GM12878 (cell line): ENCODE measurements around the gene FAM120AOS. TPM values are rescaled to one million over a fixed set of nuclear protein-coding genes. Genes with fewer than 3 reads are reported as not detected.

Experiments
- ATAC-seq: fragments of 200-7000 bp; cut with Tn5 transposase; 3 replicates; pipeline ENCODE4 v1.9.1; 2020; ENCODE audit warnings: mild to moderate bottlenecking, moderate library complexity
- BruUV-seq: library from RNA; stranded (reverse); fragments of 400-500 nt; replicated peaks from 2 replicates; lab custom pipeline; 2021; lab: Mats Ljungman, UMichigan
- CTCF ChIA-PET: fragments of 300-600 bp; sonication (Branson Sonifier 250); formaldehyde crosslinking; extraction: SDS; loops from one replicate; lab custom pipeline; 2021; ENCODE audit warnings: inconsistent platforms; lab: Yijun Ruan, JAX
- POLR2A ChIA-PET: fragments of 350-600 bp; formaldehyde crosslinking; extraction: SDS; loops from one replicate; lab custom pipeline; 2021; ENCODE audit warnings: inconsistent platforms; lab: Charles Lee
- RAD21 ChIA-PET: fragments of 300-600 bp; sonication (Branson Sonifier 250); formaldehyde crosslinking; loops from one replicate; lab custom pipeline; 2023; ENCODE audit warnings: antibody characterized with exemption; ENCODE audit not compliant: unreplicated experiment; lab: Charles Lee
- SMC1A ChIA-PET: fragments of 300-600 bp; sonication (Branson Sonifier 250); formaldehyde crosslinking; loops from one replicate; lab custom pipeline; 2023; ENCODE audit not compliant: unreplicated experiment, uncharacterized antibody; lab: Charles Lee
- DNase-seq: peaks from one replicate; pipeline ENCODE4 v3.0.0-alpha.2; 2011; ENCODE audit warnings: low read depth, low spot score
- FAIRE-seq: peaks from 3 replicates; lab custom pipeline; 2011; peaks lifted over from hg19 to GRCh38; lab: Jason Lieb, UNC
- H2AFZ ChIP-seq: 2 replicates; pipeline ENCODE4 v1.6.0; 2011; ENCODE audit warnings: low read depth, low read length, control low read depth; ENCODE audit not compliant: control insufficient read depth
- H3K27ac ChIP-seq: 2 replicates; pipeline ENCODE4 v1.5.1; 2011; ENCODE audit warnings: control low read depth; ENCODE audit not compliant: control insufficient read depth, insufficient read depth
- H3K27me3 ChIP-seq, 2 experiments: replicated peaks in 1 of 2; 2 replicates each; pipeline versions ENCODE4 v1.6.0 to v1.6.1; 2011; ENCODE audit warnings: low read length in 1 of 2; ENCODE audit not compliant: control insufficient read depth in 2 of 2, insufficient read depth in 2 of 2
- H3K36me3 ChIP-seq, 2 experiments: 2 replicates each; pipeline ENCODE4 v1.5.1; 2011; ENCODE audit warnings: low read length in 1 of 2; ENCODE audit not compliant: control insufficient read depth in 2 of 2, insufficient read depth in 2 of 2
- H3K4me1 ChIP-seq: 2 replicates; pipeline ENCODE4 v1.6.1; 2011; ENCODE audit warnings: mild to moderate bottlenecking, low read length, moderate library complexity, mixed read lengths; ENCODE audit not compliant: control insufficient read depth, insufficient read depth
- H3K4me2 ChIP-seq: 2 replicates; pipeline ENCODE4 v1.6.0; 2011; ENCODE audit warnings: control low read depth; ENCODE audit not compliant: control insufficient read depth, insufficient read depth
- H3K4me3 ChIP-seq: fragments of 200-600 bp; sonication (generic); 2 replicates; pipeline ENCODE4 v1.5.1; 2016
- H3K79me2 ChIP-seq: 2 replicates; pipeline ENCODE4 v1.6.0; 2011; ENCODE audit warnings: low read length; ENCODE audit not compliant: control insufficient read depth, insufficient read depth
- H3K9ac ChIP-seq: 2 replicates; pipeline ENCODE4 v1.8.0; 2011; ENCODE audit warnings: low read length, control low read depth, mixed read lengths; ENCODE audit not compliant: control insufficient read depth, insufficient read depth
- H3K9me3 ChIP-seq: replicated peaks from 3 replicates; pipeline ENCODE4 v1.5.1; 2011; ENCODE audit warnings: mild to moderate bottlenecking, low read length; ENCODE audit not compliant: control insufficient read depth, insufficient read depth
- H4K20me1 ChIP-seq: 2 replicates; pipeline ENCODE4 v1.6.0; 2011; ENCODE audit not compliant: control insufficient read depth, insufficient read depth
- CBFB ChIP-seq: IDR thresholded peaks from 2 replicates; pipeline ENCODE4 v1.6.1; 2016; ENCODE audit warnings: antibody characterized with exemption, low read depth
- CBX3 ChIP-seq: fragments of 200-600 bp; sonication (generic); IDR thresholded peaks from 2 replicates; pipeline ENCODE4 v1.6.1; 2016; ENCODE audit warnings: low read depth, borderline replicate concordance
- GABPA ChIP-seq: IDR thresholded peaks from 2 replicates; pipeline ENCODE4 v1.6.1; 2014; ENCODE audit warnings: antibody characterized with exemption, low read depth, mild to moderate bottlenecking, inconsistent platforms
- POLR2AphosphoS5 ChIP-seq: IDR thresholded peaks from 2 replicates; pipeline ENCODE4 v1.6.1; 2011; ENCODE audit warnings: mild to moderate bottlenecking, low read length, inconsistent platforms
- PRDM15 ChIP-seq: fragments of 450-650 bp; formaldehyde crosslinking; IDR thresholded peaks from 2 replicates; pipeline ENCODE4 v1.4.0; 2020; ENCODE audit warnings: mild to moderate bottlenecking, moderate library complexity
- RCOR1 ChIP-seq: conservative IDR thresholded peaks from 2 replicates; pipeline ENCODE4 v1.6.1; 2012; ENCODE audit warnings: low read depth, low read length, improper control_type of control experiment
- SP1 ChIP-seq: IDR thresholded peaks from one replicate; pipeline ENCODE4 v1.6.1; 2011; ENCODE audit warnings: low read depth, low read length
- TAF1 ChIP-seq: IDR thresholded peaks from 2 replicates; pipeline ENCODE4 v1.6.1; 2011; ENCODE audit warnings: mild to moderate bottlenecking, low read depth, low read length, borderline replicate concordance
- TCF12 ChIP-seq: IDR thresholded peaks from 2 replicates; pipeline ENCODE4 v1.6.1; 2011; ENCODE audit warnings: low read depth, mild to moderate bottlenecking, low read length
- ZNF217 ChIP-seq: fragments of 450-650 bp; IDR thresholded peaks from 2 replicates; pipeline ENCODE4 v1.6.1; 2017; ENCODE audit warnings: antibody characterized with exemption, mild to moderate bottlenecking
- WGBS: methylation state at CpG from one replicate; pipeline ENCODE4 v1.1.6; 2016; ENCODE audit warnings: low lambda C conversion rate; ENCODE audit not compliant: insufficient replicate concordance, insufficient coverage; ENCODE audit errors: missing lambda C conversion rate; 5-methylcytosine and 5-hydroxymethylcytosine counted together
- in situ Hi-C: fragments of 300-500 bp; cut with MboI; formaldehyde crosslinking; loops from 9 replicates; pipeline ENCODE4 v1.14.3; 2018; ENCODE audit warnings: mixed read lengths
- intact Hi-C: fragments of 100-400 bp; cut with micrococcal nuclease; formaldehyde crosslinking; loops from one replicate; pipeline ENCODE4 v1.14.2; 2022; ENCODE audit not compliant: unreplicated experiment
- polyA plus RNA-seq, 11 experiments: library from polyadenylated mRNA; depleted of rRNA in 4 of 11; unstranded in 6 of 11; stranded (reverse) in 5 of 11; fragments of >200 nt; fragmentation: Nextera tagmentation in 4 of 11; fragmentation: Illumina TruSeq in 1 of 11; extraction: Ambion mirVana in 4 of 11; extraction: Trizol in 1 of 11; gene quantifications; 1 replicate in 1 of 11; 2 replicates in 10 of 11; pipeline versions ENCODE4 v1.2.1 to v1.2.3, GENCODE V29; 2011 to 2016; ENCODE audit warnings: inconsistent platforms in 2 of 11, missing spikeins in 2 of 11, low read depth in 1 of 11
- total RNA-seq, 4 experiments: library from RNA; depleted of rRNA in 3 of 4; stranded (reverse); fragments of >200 nt in 3 of 4; fragmentation: Illumina TruSeq in 1 of 4; extraction: Trizol in 1 of 4; gene quantifications; 2 replicates each; pipeline versions ENCODE4 v1.2.1 to v1.2.3, GENCODE V29; 2013 to 2021
- TF ChIP-seq, protein P1 (sequence below): fragments of 450-650 bp; IDR thresholded peaks from 2 replicates; pipeline ENCODE4 v1.6.1; 2017; ENCODE audit warnings: mild to moderate bottlenecking
- TF ChIP-seq, protein P2 (sequence below): fragments of 450-650 bp; IDR thresholded peaks from 2 replicates; pipeline ENCODE4 v1.6.1; 2018; ENCODE audit warnings: mild to moderate bottlenecking, low read depth, moderate library complexity; ENCODE audit not compliant: partially characterized antibody
- TF ChIP-seq, protein P3 (sequence below): fragments of 450-650 bp; IDR thresholded peaks from 2 replicates; pipeline ENCODE4 v1.6.1; 2018; ENCODE audit warnings: borderline replicate concordance, mild to moderate bottlenecking; ENCODE audit not compliant: partially characterized antibody

FAM120AOS gene
- total and polyA plus RNA-seq, 10 of the 15 experiments (the other 5 are each of a cell fraction or from before 2014, with no cell fraction given), result 15.9 to 55.1 (median 34.6) TPM

DNA sequence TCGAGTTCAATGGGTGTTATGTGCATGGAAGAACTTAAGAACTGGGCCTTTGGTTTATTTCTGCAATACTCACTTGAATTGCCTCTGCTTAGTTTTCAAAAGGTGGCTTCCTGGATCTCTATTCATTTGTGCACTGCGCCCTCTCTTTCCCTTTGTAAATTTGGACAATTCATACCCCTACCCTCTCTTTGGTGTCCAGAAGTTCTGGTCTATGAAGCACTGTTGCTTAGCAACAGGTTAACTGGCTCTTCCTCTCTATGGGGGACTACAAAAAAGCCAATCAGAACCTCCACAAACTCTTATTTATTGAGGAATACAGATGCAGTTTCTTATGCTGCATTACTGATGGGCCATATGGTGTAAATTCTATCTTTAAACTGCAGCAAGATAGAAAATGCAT is 15.4 kb downstream of the FAM120AOS start:
- ChIA-PET POLR2A (no interaction called here), SMC1A (no interaction called here), RAD21 (no interaction called here), CTCF (no interaction called here)
- ATAC-seq (no peak), FAIRE-seq (no peak), DNase-seq (no peak)
- Histone ChIP-seq H3K4me1 (0 out of 2 replicates have a peak, but pooled peaks cover under 1% of the 10 kb centered on the region), H3K4me3 (no peak overlapping the region), H3K9me3 (no peaks in the 10 kb centered on the region), H3K36me3 (no peaks in the 10 kb centered on the region), H3K27me3 (no peaks in the 10 kb centered on the region), H3K9ac (no peak overlapping the region), H4K20me1 (no peaks in the 10 kb centered on the region), H3K4me2 (no peak overlapping the region), H3K79me2 (no peaks in the 10 kb centered on the region), H2AFZ (no peak overlapping the region), H3K27ac (no peak overlapping the region)
- no TSS peak for BruUV-seq
- intact Hi-C loops (no loop called here), in situ Hi-C loops (no loop called here)
- no peak for TF ChIP-seq SP1
- TF ChIP-seq PRDM15 (CRISPR knock-in tag), result no peak
- no peak for TF ChIP-seq CBFB
- TF ChIP-seq, protein P1, sequence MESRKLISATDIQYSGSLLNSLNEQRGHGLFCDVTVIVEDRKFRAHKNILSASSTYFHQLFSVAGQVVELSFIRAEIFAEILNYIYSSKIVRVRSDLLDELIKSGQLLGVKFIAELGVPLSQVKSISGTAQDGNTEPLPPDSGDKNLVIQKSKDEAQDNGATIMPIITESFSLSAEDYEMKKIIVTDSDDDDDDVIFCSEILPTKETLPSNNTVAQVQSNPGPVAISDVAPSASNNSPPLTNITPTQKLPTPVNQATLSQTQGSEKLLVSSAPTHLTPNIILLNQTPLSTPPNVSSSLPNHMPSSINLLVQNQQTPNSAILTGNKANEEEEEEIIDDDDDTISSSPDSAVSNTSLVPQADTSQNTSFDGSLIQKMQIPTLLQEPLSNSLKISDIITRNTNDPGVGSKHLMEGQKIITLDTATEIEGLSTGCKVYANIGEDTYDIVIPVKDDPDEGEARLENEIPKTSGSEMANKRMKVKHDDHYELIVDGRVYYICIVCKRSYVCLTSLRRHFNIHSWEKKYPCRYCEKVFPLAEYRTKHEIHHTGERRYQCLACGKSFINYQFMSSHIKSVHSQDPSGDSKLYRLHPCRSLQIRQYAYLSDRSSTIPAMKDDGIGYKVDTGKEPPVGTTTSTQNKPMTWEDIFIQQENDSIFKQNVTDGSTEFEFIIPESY, result no peak
- TF ChIP-seq TCF12, result no peak
- TF ChIP-seq CBX3, result no peak
- TF ChIP-seq ZNF217, result no peak
- TF ChIP-seq, protein P2, sequence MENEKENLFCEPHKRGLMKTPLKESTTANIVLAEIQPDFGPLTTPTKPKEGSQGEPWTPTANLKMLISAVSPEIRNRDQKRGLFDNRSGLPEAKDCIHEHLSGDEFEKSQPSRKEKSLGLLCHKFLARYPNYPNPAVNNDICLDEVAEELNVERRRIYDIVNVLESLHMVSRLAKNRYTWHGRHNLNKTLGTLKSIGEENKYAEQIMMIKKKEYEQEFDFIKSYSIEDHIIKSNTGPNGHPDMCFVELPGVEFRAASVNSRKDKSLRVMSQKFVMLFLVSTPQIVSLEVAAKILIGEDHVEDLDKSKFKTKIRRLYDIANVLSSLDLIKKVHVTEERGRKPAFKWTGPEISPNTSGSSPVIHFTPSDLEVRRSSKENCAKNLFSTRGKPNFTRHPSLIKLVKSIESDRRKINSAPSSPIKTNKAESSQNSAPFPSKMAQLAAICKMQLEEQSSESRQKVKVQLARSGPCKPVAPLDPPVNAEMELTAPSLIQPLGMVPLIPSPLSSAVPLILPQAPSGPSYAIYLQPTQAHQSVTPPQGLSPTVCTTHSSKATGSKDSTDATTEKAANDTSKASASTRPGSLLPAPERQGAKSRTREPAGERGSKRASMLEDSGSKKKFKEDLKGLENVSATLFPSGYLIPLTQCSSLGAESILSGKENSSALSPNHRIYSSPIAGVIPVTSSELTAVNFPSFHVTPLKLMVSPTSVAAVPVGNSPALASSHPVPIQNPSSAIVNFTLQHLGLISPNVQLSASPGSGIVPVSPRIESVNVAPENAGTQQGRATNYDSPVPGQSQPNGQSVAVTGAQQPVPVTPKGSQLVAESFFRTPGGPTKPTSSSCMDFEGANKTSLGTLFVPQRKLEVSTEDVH, result no peak
- TF ChIP-seq, protein P3, sequence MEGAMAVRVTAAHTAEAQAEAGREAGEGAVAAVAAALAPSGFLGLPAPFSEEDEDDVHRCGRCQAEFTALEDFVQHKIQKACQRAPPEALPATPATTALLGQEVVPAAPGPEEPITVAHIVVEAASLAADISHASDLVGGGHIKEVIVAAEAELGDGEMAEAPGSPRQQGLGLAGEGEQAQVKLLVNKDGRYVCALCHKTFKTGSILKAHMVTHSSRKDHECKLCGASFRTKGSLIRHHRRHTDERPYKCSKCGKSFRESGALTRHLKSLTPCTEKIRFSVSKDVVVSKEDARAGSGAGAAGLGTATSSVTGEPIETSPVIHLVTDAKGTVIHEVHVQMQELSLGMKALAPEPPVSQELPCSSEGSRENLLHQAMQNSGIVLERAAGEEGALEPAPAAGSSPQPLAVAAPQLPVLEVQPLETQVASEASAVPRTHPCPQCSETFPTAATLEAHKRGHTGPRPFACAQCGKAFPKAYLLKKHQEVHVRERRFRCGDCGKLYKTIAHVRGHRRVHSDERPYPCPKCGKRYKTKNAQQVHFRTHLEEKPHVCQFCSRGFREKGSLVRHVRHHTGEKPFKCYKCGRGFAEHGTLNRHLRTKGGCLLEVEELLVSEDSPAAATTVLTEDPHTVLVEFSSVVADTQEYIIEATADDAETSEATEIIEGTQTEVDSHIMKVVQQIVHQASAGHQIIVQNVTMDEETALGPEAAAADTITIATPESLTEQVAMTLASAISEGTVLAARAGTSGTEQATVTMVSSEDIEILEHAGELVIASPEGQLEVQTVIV, result no peak
- TF ChIP-seq RCOR1, result no peak
- TF ChIP-seq TAF1, result no peak
- no peak for TF ChIP-seq POLR2AphosphoS5
- TF ChIP-seq GABPA, result no peak
- WGBS, result 24% methylated on average over 2 of the region's 2 CpGs
